H1 (cell line): ENCODE results near the gene TMEM203. TPM values are rescaled to one million over a fixed set of nuclear protein-coding genes. Genes with fewer than 3 reads are reported as not detected.

ENCODE experiments used
- HDAC6 ChIP-seq: IDR thresholded peaks from one replicate; pipeline ENCODE4 v1.7.1; 2012; ENCODE audit warnings: low read depth, mild to moderate bottlenecking, inconsistent platforms, low read length, moderate library complexity
- KDM1A ChIP-seq: fragments of 200-600, 300-600 bp; sonication (generic); IDR thresholded peaks from 2 replicates; pipeline ENCODE4 v1.7.1; 2016; ENCODE audit warnings: mild to moderate bottlenecking, low read length, borderline replicate concordance
- SIX5 ChIP-seq: IDR thresholded peaks from 2 replicates; pipeline ENCODE4 v1.6.1; 2011; ENCODE audit warnings: mild to moderate bottlenecking, low read depth, low read length
- TAF1 ChIP-seq: IDR thresholded peaks from 2 replicates; pipeline ENCODE4 v1.6.1; 2011; ENCODE audit warnings: mild to moderate bottlenecking, low read depth, low read length
- ZNF274 ChIP-seq: IDR thresholded peaks from 2 replicates; pipeline ENCODE4 v1.7.0; 2012; ENCODE audit warnings: low read length, borderline replicate concordance; ENCODE audit errors: extremely low read depth
- polyA plus RNA-seq, 7 experiments: library from polyadenylated mRNA; depleted of rRNA in 3 of 7; stranded (reverse) in 5 of 7; unstranded in 2 of 7; fragments of >200 nt in 5 of 7; fragments of 200-250 nt in 2 of 7; gene quantifications; 1 replicate in 5 of 7; 2 replicates in 1 of 7; 4 replicates in 1 of 7; pipeline versions ENCODE4 v1.2.1 to v1.2.3, GENCODE V29; 2011 to 2013; ENCODE audit warnings: missing spikeins in 2 of 7, mixed read lengths in 2 of 7
- total RNA-seq: library from RNA; stranded (reverse); fragmentation: NEBNext Ultra II Directional; extraction: Animal tissue kit (Norgen Biotek cat#: 25700); gene quantifications from 2 replicates; pipeline ENCODE4 v1.2.1, GENCODE V29; 2021
- TF ChIP-seq, protein P1 (sequence below): fragments of 300-600 bp; sonication (generic); IDR thresholded peaks from 2 replicates; pipeline ENCODE4 v1.7.1; 2012; ENCODE audit warnings: low read length, moderate library complexity, mild to moderate bottlenecking, inconsistent platforms; ENCODE audit not compliant: insufficient replicate concordance
- TF ChIP-seq, protein P2 (sequence below): IDR thresholded peaks from 2 replicates; pipeline ENCODE4 v1.6.1; 2011; ENCODE audit warnings: low read depth, mild to moderate bottlenecking, low read length; ENCODE audit not compliant: insufficient read depth

The TMEM203 gene
- total and polyA plus RNA-seq, 2 of the 8 experiments (the other 6 are each of a cell fraction or from before 2014, with no cell fraction given) = 44.1 to 57.1 TPM

DNA sequence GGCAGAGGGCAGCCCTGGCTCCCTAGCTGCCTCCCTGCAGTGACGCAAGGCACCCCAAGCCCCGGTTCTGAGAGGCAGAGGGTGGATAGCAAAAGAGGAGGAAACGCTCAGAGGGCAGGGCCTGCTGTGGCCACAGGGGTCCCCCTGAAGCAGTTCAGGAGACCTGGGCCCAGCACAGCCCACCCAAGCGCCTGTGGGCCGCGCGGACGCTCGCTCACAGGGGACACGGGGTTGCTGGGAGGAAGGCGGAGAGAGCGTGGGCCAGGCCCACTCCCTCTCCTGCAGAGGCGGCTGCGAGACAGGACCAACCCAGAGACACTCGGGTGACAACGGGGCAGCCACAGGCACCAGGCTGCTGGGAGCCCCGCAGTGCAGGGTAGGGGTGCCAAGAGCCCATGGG, 25.7 kb downstream of the TMEM203 start (continued):
- TF ChIP-seq, protein P1, sequence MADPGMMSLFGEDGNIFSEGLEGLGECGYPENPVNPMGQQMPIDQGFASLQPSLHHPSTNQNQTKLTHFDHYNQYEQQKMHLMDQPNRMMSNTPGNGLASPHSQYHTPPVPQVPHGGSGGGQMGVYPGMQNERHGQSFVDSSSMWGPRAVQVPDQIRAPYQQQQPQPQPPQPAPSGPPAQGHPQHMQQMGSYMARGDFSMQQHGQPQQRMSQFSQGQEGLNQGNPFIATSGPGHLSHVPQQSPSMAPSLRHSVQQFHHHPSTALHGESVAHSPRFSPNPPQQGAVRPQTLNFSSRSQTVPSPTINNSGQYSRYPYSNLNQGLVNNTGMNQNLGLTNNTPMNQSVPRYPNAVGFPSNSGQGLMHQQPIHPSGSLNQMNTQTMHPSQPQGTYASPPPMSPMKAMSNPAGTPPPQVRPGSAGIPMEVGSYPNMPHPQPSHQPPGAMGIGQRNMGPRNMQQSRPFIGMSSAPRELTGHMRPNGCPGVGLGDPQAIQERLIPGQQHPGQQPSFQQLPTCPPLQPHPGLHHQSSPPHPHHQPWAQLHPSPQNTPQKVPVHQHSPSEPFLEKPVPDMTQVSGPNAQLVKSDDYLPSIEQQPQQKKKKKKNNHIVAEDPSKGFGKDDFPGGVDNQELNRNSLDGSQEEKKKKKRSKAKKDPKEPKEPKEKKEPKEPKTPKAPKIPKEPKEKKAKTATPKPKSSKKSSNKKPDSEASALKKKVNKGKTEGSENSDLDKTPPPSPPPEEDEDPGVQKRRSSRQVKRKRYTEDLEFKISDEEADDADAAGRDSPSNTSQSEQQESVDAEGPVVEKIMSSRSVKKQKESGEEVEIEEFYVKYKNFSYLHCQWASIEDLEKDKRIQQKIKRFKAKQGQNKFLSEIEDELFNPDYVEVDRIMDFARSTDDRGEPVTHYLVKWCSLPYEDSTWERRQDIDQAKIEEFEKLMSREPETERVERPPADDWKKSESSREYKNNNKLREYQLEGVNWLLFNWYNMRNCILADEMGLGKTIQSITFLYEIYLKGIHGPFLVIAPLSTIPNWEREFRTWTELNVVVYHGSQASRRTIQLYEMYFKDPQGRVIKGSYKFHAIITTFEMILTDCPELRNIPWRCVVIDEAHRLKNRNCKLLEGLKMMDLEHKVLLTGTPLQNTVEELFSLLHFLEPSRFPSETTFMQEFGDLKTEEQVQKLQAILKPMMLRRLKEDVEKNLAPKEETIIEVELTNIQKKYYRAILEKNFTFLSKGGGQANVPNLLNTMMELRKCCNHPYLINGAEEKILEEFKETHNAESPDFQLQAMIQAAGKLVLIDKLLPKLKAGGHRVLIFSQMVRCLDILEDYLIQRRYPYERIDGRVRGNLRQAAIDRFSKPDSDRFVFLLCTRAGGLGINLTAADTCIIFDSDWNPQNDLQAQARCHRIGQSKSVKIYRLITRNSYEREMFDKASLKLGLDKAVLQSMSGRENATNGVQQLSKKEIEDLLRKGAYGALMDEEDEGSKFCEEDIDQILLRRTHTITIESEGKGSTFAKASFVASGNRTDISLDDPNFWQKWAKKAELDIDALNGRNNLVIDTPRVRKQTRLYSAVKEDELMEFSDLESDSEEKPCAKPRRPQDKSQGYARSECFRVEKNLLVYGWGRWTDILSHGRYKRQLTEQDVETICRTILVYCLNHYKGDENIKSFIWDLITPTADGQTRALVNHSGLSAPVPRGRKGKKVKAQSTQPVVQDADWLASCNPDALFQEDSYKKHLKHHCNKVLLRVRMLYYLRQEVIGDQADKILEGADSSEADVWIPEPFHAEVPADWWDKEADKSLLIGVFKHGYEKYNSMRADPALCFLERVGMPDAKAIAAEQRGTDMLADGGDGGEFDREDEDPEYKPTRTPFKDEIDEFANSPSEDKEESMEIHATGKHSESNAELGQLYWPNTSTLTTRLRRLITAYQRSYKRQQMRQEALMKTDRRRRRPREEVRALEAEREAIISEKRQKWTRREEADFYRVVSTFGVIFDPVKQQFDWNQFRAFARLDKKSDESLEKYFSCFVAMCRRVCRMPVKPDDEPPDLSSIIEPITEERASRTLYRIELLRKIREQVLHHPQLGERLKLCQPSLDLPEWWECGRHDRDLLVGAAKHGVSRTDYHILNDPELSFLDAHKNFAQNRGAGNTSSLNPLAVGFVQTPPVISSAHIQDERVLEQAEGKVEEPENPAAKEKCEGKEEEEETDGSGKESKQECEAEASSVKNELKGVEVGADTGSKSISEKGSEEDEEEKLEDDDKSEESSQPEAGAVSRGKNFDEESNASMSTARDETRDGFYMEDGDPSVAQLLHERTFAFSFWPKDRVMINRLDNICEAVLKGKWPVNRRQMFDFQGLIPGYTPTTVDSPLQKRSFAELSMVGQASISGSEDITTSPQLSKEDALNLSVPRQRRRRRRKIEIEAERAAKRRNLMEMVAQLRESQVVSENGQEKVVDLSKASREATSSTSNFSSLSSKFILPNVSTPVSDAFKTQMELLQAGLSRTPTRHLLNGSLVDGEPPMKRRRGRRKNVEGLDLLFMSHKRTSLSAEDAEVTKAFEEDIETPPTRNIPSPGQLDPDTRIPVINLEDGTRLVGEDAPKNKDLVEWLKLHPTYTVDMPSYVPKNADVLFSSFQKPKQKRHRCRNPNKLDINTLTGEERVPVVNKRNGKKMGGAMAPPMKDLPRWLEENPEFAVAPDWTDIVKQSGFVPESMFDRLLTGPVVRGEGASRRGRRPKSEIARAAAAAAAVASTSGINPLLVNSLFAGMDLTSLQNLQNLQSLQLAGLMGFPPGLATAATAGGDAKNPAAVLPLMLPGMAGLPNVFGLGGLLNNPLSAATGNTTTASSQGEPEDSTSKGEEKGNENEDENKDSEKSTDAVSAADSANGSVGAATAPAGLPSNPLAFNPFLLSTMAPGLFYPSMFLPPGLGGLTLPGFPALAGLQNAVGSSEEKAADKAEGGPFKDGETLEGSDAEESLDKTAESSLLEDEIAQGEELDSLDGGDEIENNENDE = no peak
- TF ChIP-seq TAF1 (no peak), ZNF274 (no peak), KDM1A (no peak), SIX5 (no peak), HDAC6 (no peak)
- TF ChIP-seq, protein P2, sequence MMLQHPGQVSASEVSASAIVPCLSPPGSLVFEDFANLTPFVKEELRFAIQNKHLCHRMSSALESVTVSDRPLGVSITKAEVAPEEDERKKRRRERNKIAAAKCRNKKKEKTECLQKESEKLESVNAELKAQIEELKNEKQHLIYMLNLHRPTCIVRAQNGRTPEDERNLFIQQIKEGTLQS = no peak
